Lung microvascular endothelial cell (primary cell): ENCODE results near the gene MAP3K12. TPM values are rescaled to one million over a fixed set of nuclear protein-coding genes. Genes with fewer than 3 reads are reported as not detected.
"Not testable (repeated sequence)": the region's sequence is repeated elsewhere in the genome, so short reads cannot be mapped to it uniquely, and the experiment has no call there.

Experiments
- DNase-seq, 2 donors: peaks; one replicate each; pipeline versions ENCODE4 v3.0.0 to v3.0.0-alpha.2; 2010; ENCODE audit warnings: low read depth in 2 of 2
- total RNA-seq: library from RNA; depleted of rRNA; stranded (reverse); fragments of >200 nt; gene quantifications from 2 replicates; pipeline ENCODE4 v1.2.1, GENCODE V29; 2014

The MAP3K12 gene
- total RNA-seq, 1 donor from 2014 or later, result 2.4 TPM

DNA sequence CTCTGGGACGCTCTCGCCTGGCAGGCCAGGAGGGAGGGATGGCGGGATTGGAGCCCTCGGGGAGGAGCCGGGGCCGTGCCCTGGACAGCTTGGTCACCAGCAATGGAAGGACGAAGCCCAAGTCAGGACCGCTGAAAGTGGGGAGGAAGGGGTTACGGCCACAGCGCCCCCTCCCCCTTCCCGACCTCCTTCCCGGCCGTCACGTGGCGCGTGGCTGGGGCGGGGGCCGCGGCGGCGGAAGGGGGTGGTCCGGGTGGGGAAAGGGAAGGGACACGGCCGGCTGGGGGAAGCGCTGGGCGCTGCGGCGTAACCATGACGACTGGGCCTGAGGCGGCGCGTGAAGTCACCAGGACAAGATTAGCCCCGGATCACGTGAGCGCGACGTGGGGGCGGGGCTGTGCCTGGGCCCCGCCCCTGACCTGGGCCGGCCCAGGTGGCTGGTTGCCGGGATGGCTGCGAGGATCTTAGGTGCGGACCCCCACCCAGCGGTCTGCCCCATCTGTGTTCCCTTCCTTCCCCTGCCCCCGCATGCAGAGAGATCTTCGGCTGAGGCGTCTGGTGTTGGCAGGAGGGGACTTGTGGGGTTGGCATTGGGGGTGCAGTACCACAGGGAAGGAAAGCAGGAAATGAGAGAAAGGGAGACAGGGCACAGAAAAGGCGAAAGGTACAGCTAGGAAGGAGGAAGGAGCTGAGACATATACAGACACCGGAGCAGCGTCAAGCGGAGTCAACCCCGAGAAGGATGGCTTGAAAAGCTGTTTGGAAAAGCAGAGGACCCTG lies 6.2 kb downstream of the MAP3K12 start:
- DNase-seq, result peak; percentile 91 to 96

DNA sequence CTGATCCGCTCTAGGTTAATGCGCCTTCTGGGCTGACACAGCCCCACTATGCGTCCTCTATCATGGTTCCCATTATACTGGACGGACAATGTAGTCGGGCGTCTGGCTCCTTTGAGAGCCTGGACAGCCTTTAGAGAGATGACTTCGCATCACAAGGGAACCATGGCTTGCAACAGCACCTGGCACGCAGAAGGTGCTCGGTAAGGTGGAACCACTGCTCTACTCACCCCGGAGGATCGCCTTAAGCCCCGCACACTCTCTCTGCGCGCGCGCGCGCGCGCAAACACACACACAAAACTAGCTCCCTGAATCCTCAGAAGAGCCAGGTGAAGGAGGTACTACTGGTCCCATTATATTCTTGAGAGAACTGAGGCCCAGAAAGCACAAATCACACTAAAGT lies 7.1 kb downstream of the MAP3K12 start:
- no peak for DNase-seq

DNA sequence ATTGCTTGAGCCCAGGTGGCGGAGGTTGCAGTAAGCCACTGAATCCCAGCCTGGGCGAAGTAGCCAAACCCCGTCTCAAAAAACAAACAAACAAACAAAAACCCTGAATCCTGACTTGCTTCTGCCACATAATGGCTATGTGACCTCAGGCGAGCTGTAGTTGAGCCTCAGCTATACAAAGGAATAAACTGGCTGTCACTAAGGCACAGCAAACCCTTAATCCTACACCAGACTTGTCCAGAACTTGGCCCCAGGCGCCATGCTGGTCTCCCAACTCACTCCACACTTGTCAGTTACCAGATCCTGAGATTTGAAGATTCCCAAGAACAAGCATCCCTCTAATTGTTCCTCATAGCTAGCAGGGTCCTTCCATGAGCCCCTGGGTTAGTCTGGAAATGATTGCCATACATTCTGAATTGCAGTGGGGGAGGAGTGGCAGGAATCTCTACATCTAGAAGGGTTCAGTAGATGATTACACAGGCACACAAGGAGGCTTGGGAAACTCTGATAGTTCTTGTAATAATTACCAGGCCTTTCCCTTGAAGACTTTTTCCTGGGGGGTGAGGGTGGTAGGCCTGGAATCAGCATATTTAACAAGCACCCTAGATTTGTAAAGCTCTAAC lies 9.9 kb downstream of the MAP3K12 start:
- no peak for DNase-seq

DNA sequence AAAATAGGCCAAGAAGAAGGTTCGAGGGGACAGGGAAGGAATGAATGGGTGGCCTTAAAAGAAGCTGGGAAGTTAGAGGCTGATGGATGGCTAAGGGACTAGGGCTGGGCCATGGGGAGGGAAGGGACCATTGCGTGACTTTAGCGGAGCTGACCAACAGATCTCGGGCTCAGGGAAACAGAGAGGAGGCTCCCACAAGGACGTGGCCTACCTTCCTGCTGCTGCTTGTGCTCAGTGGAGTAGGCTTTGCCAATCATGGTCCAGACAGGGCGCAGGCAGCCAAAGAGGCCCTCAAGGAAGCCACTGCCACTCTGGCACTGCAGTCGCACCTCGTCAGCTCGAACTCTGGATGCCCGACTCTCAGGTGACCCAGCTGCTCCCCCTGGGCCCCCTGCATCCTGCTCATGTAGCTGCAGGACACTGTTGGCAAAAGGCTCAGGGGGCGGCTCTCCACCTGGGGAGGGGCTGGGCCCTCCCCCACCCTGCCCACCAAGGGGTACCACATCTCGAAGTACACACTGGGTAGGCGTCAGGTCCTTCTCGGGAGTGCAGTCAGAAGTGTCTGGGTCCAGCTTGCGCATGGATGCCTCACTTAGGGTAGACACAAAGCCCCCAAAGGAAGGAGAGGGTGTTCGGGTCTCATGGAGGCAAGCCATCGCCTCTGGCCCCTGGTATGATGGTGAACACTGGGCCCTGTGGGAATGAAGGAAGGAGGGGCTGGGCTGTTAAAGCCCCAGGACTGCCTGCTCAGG lies 12.3 kb downstream of the MAP3K12 start:
- no peak for DNase-seq

DNA sequence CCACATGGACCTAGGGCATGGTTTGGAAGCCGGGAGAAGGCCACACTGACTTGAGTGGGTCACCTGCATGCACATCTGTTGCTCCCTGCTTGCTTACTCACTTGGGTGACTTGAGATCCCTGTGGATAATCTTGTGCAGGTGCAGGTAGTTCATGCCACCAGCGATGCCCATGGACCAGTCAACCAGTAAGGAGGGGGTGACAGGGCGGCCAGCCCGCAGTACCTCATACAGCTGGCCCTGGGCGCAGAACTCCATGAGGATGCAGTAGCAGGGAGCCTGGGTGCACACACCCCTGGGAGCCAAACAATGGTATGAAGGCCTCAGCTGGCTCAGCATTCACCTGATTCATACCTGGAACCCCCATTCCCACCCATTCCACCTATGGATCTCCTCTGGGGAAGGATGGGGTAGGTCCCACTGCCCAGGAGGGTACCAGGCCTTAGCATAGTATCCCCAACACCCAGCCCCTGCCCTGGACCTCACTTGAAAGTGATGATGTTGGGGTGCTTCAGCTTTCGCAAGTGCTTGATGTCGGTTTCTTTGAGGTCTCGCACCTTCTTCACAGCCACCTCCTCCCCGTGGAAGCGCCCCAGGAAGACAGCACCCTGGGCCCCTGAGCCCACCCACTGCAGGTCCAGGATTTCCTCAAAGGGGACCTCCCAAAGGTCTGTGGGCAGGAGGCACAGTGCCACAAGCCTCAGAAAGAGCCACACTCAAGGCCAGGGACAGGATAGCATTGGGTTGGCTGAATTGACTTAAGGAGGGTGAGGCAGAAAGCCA lies 13.1 kb downstream of the MAP3K12 start:
- DNase-seq, result no peak

DNA sequence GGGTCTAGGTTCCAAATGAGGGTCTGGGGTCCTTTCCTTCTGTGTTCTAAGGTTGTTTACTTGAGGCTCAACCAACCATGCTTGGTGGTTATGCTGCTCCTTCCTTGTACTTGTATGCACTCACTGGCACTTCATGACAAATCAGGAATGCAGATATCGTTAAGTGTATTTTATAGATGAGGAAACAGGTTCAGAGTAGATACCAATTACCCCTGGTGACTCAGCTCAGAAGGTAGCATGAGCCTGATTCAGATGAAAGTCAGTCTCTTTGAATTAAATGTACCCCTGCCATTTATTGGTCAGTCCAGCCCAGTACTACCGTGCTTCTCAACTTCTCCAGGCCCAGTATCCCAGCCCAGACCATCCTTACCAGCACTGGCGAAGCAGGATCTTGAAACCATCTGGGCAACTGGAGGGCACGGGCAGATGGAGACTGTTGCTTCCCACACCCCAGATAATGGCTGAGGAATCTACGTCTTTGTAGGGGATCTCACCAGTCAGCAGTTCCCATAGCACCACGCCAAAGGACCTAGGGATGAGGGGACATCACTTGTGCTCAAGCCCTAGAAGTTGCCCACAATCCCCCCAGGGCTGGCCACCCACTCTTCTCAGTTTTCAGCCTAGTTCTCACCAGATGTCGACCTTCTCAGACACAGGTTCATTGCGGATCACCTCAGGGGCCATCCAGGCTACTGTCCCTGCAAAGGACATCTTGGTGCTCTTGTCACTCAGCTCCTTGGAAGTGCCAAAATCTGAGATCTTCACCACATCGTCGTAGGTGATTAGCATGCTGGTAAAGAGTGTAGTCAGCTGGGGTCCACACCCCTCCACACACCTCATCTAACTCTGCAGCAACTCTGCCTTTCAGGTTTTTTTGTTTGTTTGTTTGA lies 14.3 kb downstream of the MAP3K12 start:
- DNase-seq, result no peak

DNA sequence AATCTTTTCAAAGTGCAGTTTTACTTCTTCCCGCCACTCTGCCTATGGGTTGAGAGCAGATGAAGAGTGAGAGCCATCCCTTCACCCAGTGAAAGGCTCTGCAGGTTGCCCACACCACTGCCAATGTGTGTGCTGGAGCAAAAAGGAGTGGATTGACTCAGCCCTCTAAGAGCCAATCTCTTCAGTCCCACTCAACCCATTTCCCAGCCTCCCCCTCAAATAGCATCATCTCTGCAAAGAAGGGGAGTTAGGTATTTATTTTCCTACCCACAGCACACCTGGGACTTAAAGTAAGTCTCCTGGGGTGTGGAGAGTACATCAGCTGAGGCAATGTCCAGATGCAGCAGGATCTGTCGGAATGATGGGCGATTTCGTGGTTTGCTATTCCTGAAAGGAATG lies 15.3 kb downstream of the MAP3K12 start:
- DNase-seq, result no peak

DNA sequence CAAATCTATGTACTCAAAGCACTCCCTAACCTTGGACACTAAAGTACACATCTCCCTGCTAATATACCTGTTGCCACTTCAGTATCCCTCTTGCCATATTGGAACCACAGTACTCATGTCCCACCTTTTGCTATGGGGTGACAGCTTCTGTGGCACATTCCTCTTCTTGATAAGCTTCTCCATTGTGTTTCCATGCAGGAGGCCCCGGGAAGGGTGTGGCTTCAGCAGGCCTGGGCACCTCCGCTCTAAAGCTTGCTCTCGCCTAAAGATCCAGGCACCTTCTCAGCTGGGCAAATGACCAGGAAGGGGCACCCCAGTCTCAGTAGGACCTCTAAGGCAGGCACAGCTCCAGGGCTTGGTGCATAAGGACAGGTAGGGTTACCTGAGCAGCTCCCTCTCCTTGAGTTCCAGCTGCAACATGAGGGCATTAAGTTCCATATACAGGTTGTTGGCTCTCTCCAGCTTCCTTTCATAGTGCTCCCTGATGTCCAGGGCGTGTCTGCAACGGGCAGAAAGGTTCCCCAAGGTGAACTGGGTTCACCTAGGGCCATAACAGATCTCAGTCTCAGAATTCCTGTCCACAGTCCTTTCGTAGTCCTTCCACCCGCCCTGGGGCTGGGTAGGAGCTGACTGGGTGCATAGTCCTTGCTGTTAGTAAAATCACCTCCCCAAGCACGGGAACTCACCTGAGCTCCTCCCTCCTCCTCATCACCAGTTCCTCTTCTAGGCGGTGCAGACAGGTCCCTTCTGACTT lies 15.9 kb downstream of the MAP3K12 start:
- DNase-seq, result no peak

DNA sequence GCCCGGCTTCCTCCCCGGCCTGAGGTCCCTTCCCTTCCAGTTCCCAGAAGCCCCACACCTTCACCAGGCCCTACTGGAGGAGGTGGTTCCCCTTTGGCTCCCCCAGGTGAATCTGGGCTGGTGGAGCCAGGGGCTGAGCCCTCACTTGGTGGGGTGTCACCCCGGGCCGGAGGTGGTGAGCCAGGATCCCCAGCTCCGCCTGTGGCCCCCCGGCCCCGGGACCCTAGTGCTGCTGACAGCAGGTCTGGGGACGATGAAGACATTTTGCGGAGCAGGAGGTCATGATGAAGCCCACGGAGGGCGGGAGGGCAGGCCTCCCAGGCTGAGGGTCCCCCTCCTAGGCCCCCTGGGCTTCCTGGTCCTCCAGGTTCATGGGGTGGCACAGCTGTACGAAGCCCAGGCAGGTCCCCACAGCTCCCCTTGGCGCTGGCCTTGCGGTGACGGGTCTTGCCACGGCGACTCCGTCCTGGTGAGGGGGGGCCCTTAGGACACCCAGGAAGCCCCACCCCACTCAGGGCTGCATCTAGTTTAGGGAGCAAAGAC lies 16.6 kb downstream of the MAP3K12 start:
- no peak for DNase-seq

DNA sequence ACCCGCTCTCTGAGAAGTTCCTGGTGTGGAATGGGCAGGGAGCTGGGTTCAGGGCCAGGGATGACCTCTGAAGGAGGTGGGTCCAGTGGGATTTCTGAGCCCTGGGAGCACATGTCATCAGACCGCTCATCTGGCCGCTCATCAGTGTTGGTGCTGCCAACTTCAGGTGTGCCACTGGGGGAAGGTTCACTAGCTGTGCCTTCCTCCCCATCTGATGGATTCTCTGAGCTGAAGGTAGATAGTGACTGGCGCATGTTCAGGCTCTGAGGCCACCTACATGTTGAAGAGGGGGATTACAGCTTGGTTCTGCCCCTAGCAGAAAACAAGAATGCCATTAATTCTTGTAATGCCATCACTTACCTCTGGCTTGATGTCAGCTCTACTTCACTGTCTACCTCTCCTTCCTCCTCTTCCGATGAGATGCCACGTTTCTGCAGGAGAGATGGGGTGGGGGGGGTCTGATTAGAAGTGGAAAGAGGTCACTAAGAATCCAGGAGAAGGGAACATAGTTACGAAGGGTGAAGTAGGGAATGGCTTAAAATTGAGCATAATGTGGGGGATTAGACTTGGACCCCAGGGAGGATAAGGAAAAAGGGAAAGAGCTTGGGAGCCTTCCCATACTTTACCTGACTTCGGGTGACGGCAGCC lies 17.2 kb downstream of the MAP3K12 start:
- DNase-seq, result peak; percentile 29 to 40

DNA sequence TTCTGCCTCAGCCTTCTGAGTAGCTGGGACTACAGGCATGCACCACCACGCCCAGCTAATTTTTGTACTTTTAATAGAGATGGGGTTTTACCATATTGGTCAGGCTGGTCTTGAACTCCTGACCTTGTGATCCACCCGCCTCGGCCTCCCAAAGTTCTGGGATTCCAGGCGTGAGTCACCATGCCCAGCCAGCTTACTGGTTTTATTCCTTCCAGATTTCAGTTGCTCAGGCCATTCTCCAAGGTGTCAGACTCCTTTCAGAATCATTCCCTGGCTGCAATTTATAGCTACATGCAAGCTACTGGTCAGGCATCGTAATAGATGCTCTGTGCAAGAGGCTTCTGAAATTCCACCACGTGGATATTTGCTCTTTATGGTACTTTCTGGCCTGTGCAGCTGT lies 17.8 kb downstream of the MAP3K12 start:
- DNase-seq, result not testable (repeated sequence)

DNA sequence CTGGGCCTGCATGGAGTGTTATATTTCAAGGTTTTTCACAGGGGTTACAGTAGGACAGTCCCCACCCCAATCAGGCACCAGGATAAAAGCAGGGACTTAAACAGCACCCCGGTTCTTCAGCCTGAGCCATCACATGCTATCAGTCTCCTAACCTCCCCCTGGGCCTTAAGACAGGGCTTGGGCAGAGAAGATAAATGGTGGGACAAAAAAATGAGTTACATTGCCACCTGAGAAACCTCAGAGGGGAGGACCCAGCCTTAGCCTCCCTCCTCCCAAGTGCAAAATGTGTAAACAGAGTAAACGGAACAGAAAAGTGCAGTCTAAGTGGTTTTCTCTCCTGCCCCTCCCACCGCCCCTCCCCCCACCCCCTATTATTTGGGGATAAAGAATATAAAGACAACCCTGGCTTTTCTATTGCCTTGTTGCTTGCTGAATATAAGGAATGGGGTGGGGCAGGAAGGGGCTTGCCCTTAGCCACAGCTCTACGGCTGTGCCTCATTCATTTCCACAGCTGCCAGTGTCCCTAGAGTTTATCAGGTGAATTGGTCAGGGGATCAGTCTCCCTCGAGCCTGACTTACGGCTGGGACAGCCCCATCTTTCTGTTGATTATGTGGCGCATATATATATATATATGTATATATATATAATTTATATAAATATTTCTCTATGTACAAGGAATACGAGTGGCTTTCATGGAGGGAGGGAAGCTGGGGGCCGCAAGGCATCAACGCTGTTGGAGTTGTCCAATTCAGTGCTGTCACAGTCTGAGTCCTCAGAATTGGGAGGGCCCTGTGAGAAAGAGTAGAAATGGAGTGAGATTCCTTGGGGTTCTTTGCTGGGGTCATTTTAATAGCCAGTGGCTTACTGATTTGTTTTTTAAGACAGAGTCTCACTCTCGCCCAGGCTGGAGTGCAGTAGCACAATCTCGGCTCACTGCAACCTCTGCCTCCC lies 18.5 kb downstream of the MAP3K12 start:
- DNase-seq, result no peak

DNA sequence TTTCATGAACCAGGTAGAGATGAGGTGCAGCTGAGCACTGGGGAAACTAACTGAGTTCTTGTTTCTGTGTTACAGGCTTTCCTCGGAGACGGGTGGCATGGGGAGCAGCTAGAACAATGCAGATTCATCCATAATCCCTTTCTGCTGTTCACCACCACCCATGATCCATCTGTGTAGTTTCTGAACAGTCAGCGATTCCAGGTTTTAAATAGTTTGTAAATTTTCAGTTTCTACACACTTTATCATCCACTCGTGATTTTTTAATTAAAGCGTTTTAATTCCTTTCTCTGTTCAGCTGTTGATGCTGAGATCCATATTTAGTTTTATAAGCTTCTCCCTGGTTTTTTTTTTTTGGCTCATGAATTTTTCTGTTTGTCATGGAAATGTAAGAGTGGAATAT lies 19.9 kb downstream of the MAP3K12 start:
- DNase-seq, result no peak

DNA sequence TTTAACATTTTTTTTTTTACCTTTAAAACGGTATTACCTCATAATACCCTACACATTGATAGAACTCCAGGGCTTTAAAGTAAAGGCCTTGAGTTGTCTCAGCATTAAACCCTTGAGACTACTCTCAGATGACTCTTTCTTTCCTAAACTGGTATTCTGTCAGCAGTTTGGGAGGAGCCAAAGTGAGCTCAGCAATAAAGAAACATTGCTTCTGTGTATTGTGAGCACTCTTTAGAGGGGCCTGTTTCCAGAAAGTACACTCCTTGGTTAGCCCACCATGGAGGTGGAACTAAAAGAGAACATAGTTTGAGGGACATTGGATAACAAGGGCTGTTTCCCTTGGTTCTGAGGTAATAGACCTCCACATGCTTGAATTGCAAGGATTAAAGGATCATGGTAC lies 20.4 kb downstream of the MAP3K12 start:
- no peak for DNase-seq

DNA sequence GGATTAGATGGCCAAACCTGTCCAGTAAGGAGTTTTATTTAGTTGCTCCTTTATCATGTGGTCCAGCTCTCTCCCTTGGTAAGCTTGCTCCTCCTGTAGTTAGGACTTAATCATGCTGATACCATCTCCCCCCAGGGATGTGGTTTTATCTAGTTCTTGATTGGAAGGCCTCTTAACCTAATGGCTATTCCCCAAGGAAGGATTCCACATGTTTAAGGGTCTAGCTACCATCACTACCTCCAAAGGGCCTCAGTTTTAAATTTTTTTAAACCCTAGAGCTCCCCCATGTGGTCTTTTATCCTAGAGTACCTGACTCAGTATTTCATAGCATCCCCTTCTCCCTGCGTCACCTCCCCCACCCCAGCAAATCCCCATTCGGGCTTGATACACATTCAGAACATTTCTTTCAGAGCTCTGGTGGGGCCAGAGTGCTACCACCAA lies 22.5 kb downstream of the MAP3K12 start:
- peak; percentile 27 to 39 for DNase-seq

DNA sequence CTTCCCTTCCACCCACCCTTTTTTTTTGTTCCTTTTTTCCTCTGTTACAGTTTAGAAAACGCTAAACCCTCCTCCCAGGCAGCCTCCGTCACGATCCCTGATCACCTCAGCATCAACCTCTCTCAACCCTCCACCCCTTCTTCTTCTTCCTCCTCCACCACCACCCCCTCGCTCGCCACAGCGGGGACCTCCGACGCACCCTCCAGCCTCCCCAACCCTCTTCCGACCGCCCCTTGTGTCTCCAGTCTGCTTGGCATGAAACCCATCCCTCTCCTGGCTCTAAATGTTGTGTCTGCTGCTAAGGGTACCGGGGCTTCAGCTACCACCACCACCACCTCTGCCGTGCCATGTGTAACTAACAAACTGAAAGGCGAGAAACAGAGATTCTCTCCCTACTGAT lies 24.4 kb downstream of the MAP3K12 start:
- no peak for DNase-seq

DNA sequence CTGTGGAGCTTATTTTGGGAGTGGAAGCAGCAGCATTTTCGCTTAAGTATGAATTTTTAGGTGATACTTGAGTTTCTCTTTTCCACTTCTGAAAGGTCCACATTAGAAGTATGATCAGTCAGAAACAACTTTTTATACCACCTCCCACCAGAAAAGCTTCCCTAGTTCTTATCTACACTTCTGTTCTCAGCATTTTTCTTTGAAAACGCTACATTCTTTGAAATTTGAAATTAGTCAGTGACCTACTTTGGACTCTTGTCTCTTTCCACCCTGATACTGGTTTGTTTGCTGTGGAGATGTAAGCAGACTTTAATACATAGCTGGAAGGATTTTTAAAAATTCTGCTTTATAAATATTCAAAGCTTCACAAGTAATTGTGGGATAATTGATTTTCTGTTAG lies 25.2 kb downstream of the MAP3K12 start:
- no peak for DNase-seq

DNA sequence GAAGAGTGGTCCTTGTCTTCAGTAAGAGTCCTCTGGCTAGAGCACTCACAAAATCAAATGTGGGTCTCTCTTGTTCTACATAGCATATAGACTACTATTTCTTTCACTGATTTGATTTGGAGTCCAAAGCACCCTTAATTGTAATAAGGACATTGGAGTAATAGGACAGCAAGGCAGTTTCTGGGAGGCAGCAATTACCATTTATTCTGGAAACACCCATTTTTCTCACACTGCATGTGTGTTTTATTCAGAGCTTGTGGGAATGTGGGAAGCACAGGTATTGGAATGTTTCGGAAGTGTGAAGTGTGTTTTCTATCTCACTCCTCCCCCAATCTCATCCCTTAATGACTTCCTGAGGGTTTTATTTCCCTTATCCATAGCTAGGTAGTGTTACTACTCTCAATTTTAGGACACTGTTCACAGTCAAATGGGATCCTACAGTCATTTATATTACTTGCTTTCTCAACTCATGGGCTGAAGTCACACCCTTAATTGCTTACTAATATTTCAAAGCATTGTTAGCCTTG lies 27.1 kb downstream of the MAP3K12 start:
- no peak for DNase-seq
